ENCODE results near the gene CALB2. TPM values are rescaled to one million over a fixed set of nuclear protein-coding genes. Genes with fewer than 3 reads are reported as not detected.

The CALB2 gene
- total RNA-seq, 2 experiments from 2014 or later: not detected

DNA sequence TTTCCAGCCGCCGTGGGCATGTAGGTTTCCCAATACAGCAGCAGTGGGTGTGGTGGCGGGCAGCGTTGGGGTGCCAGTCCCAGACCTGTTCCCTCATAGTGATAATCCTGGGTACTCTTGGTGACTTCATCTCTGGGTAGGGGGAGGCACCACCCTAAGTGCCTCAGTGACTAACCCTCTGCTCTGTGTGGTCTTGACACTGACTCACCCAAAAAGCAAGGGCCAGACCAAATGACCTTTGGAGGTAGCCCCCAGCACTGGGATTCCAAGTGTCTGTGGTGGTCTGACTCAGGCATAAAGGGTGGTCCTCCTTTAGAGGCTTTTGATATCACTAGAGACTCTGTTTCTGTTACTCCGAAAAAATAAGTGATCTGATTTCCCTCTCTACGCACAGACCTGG is 908 bp downstream of the CALB2 start:
- Mint-ChIP-seq H3K9me3 (no peaks in the 10 kb centered on the region), H3K27ac (no peak overlapping the region), H3K27me3 (peaks cover 28% of the 10 kb centered on the region), H3K4me3 (no peak overlapping the region), H3K4me1 (peaks cover 4% of the 10 kb centered on the region), H3K36me3 (no peaks in the 10 kb centered on the region)
- ATAC-seq (ENCODE audit: low read depth): no peak
- no peak for DNase-seq
- POLR2A ChIA-PET: no interaction called here

DNA sequence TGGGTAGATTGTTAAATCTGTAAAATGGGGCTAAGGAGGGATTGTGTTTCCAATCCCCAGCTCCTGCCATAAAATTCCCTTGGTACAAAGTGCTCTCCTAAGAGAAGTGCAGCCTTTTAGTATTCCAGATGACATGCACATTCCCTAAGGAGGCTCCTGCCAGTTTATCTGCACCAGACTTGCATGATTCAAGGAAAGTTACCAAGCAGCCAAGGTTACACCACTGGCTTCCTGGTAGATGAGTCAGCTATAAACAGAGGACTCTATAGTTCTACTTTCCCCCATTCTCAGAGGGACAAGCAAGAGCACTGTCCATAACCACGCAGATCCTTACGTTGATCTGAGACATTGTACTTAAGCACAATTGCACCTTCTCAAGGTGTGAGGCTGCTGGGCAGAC is 1.9 kb downstream of the CALB2 start:
- POLR2A ChIA-PET: no interaction called here
- H3K4me3 Mint-ChIP-seq: no peak overlapping the region
- ATAC-seq (ENCODE audit: low read depth) (no peak), DNase-seq (no peak)
- H3K9me3 Mint-ChIP-seq: no peaks in the 10 kb centered on the region
- peaks cover 28% of the 10 kb centered on the region for H3K27me3 Mint-ChIP-seq
- H3K4me1 Mint-ChIP-seq: peaks cover 4% of the 10 kb centered on the region
- no peak overlapping the region for H3K27ac Mint-ChIP-seq
- no peaks in the 10 kb centered on the region for H3K36me3 Mint-ChIP-seq

- peaks cover 10% of the 10 kb centered on the region for H3K4me1 Mint-ChIP-seq
- H3K27me3 Mint-ChIP-seq: peaks cover 19% of the 10 kb centered on the region
- POLR2A ChIA-PET: no interaction called here
- DNase-seq: no peak
- no peak overlapping the region for H3K4me3 Mint-ChIP-seq
- no peaks in the 10 kb centered on the region for H3K9me3 Mint-ChIP-seq
- H3K27ac Mint-ChIP-seq: no peak overlapping the region
- ATAC-seq (ENCODE audit: low read depth): no peak
- no peaks in the 10 kb centered on the region for H3K36me3 Mint-ChIP-seq
These were observed 5.7 kb downstream of the CALB2 start for GRCh38 chr16:71364133-71364681.

- POLR2A ChIA-PET: no interaction called here
These were observed 6.5 kb downstream of the CALB2 start for GRCh38 chr16:71365021-71365420.

DNA sequence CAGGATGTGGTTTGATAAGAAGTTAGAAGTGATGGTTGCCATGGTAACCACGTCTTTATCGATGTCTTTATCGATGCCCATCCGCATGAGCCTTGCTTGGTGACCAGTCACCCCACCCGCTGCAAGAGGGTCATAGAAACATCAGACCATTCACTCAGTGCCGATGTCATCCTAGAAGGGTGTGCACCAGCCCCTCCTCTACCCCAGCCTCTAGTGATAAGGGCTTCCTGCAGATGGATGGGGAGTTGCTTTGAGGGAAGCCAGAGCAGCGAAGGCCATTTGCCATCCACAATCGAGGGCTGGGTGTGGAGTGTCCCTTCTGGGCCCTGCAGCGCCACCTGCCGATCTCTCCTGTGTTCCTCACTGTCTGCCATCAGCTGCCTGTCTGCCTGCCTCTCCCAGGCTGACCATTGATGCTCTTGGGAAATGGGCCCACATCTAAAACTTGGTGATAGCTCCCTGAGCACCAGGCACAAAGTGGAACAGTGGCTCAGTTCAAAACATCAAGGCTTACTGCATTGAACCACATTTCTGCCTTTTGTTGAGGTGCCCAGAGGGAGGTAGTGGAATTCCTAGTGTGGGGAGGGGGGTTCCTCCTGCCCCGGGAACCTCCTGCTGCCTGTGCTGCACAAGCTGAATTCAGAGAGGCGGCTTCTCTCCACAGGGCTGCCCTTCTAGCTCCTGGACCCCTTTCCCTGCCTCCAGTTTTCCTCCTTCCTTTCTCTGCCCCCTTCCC is 8.9 kb downstream of the CALB2 start:
- POLR2A ChIA-PET: no interaction called here
- DNase-seq: peak; percentile 65
- H3K36me3 Mint-ChIP-seq: no peaks in the 10 kb centered on the region
- H3K4me1 Mint-ChIP-seq: peaks cover 23% of the 10 kb centered on the region
- H3K27me3 Mint-ChIP-seq: peaks cover 4% of the 10 kb centered on the region
- no peak overlapping the region for H3K4me3 Mint-ChIP-seq
- no peak overlapping the region for H3K27ac Mint-ChIP-seq
- ATAC-seq (ENCODE audit: low read depth): peak; percentile 77
- H3K9me3 Mint-ChIP-seq: no peaks in the 10 kb centered on the region

More at GRCh38 chr16:71365021-71365420, 6.5 kb downstream of the CALB2 start:
- Mint-ChIP-seq H3K27me3 (peaks cover 15% of the 10 kb centered on the region), H3K4me1 (peaks cover 16% of the 10 kb centered on the region), H3K27ac (no peak overlapping the region), H3K4me3 (no peak overlapping the region), H3K36me3 (no peaks in the 10 kb centered on the region), H3K9me3 (no peaks in the 10 kb centered on the region)
- ATAC-seq (ENCODE audit: low read depth): no peak
- DNase-seq: no peak

DNA sequence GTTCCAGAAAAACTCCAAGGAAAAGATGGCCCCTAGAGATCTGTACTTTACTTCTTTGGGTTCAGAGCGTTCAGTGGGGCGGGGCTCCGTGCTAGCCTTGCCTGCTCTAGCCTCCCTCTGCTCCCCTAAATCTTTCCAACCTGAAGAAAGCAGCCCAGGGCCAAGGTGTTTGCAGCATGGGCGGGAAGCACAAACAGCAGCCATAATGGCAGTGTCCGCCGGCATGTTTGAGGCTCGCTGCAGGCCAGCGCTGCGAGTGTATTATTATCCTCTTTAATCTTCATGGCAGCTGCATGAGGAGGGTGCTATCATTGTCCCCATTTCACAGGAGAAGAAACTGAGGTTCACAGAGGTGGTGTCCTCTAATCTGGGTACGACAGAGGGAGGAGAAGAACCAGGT is 10.4 kb downstream of the CALB2 start:
- DNase-seq (no peak), ATAC-seq (ENCODE audit: low read depth) (no peak)
- Mint-ChIP-seq H3K27ac (no peak overlapping the region), H3K9me3 (no peaks in the 10 kb centered on the region), H3K4me1 (peaks cover 23% of the 10 kb centered on the region), H3K4me3 (no peak overlapping the region), H3K36me3 (no peaks in the 10 kb centered on the region), H3K27me3 (peaks cover 2% of the 10 kb centered on the region)
- POLR2A ChIA-PET: no interaction called here

- Mint-ChIP-seq H3K27me3 (peaks cover 2% of the 10 kb centered on the region), H3K9me3 (no peaks in the 10 kb centered on the region), H3K27ac (no peak overlapping the region), H3K4me1 (peaks cover 23% of the 10 kb centered on the region), H3K36me3 (no peaks in the 10 kb centered on the region), H3K4me3 (no peak overlapping the region)
- POLR2A ChIA-PET: no interaction called here
- DNase-seq: no peak
- no peak for ATAC-seq (ENCODE audit: low read depth)
These were observed 11.0 kb downstream of the CALB2 start for GRCh38 chr16:71369494-71369893.

GRCh38 chr16:71371237-71371636 is 12.7 kb downstream of the CALB2 start:
- POLR2A ChIA-PET: no interaction called here
- no peaks in the 10 kb centered on the region for H3K36me3 Mint-ChIP-seq
- no peak overlapping the region for H3K4me3 Mint-ChIP-seq
- H3K9me3 Mint-ChIP-seq: no peaks in the 10 kb centered on the region
- DNase-seq: no peak
- H3K27ac Mint-ChIP-seq: peak overlapping the region; percentile 62
- H3K27me3 Mint-ChIP-seq: peaks cover 2% of the 10 kb centered on the region
- ATAC-seq (ENCODE audit: low read depth): no peak
- H3K4me1 Mint-ChIP-seq: peaks cover 23% of the 10 kb centered on the region

GRCh38 chr16:71373073-71373472 is 14.6 kb downstream of the CALB2 start:
- H3K27me3 Mint-ChIP-seq: peaks cover 7% of the 10 kb centered on the region
- H3K9me3 Mint-ChIP-seq: no peaks in the 10 kb centered on the region
- DNase-seq: no peak
- POLR2A ChIA-PET: no interaction called here
- no peak for ATAC-seq (ENCODE audit: low read depth)
- no peak overlapping the region for H3K4me3 Mint-ChIP-seq
- H3K27ac Mint-ChIP-seq: no peak overlapping the region
- H3K4me1 Mint-ChIP-seq: peaks cover 16% of the 10 kb centered on the region
- H3K36me3 Mint-ChIP-seq: no peaks in the 10 kb centered on the region

DNA sequence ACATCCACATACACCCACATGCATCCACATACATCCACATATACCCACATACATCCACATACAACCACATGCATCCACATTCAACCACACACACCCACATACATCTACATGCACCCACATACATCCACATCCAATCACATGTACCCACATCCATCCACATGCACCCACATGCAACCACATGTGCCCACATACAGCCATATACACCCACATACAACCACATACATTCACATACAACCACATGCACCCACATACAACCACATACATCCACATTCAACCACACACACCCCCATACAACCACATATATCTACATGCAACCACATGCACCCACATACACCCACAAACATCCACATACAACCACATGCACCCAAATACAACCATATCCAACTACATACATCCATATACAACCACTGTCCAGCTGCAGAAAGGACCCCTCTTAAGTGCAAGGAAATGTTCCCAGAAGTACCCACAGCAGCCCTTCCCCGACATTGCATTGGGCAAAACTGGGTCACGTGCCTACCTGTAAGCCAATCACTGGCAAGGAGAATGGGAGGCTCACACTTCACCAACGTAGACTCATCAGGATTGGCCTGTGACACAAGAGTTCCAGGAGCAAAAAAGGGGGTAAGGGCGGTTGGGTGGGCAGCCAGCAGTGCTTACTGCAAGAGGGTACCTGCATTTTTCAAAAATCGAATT is 18.1 kb downstream of the CALB2 start:
- no peak for DNase-seq
- H3K9me3 Mint-ChIP-seq: no peaks in the 10 kb centered on the region
- ATAC-seq (ENCODE audit: low read depth): no peak
- no peak overlapping the region for H3K4me3 Mint-ChIP-seq
- peaks cover 14% of the 10 kb centered on the region for H3K27me3 Mint-ChIP-seq
- H3K27ac Mint-ChIP-seq: no peak overlapping the region
- no peaks in the 10 kb centered on the region for H3K4me1 Mint-ChIP-seq
- no peaks in the 10 kb centered on the region for H3K36me3 Mint-ChIP-seq
- POLR2A ChIA-PET: no interaction called here

- H3K4me3 Mint-ChIP-seq: no peak overlapping the region
- no peak for DNase-seq
- no peak for ATAC-seq (ENCODE audit: low read depth)
- H3K27me3 Mint-ChIP-seq: peaks cover 13% of the 10 kb centered on the region
- H3K36me3 Mint-ChIP-seq: no peaks in the 10 kb centered on the region
- no peak overlapping the region for H3K27ac Mint-ChIP-seq
- POLR2A ChIA-PET: no interaction called here
- peaks cover 3% of the 10 kb centered on the region for H3K9me3 Mint-ChIP-seq
- peaks cover 7% of the 10 kb centered on the region for H3K4me1 Mint-ChIP-seq
These were observed 21.2 kb downstream of the CALB2 start for GRCh38 chr16:71379711-71380110.

- POLR2A ChIA-PET: no interaction called here
- Mint-ChIP-seq H3K4me1 (peaks cover 7% of the 10 kb centered on the region), H3K36me3 (no peaks in the 10 kb centered on the region), H3K27ac (no peak overlapping the region), H3K4me3 (no peak overlapping the region), H3K9me3 (peaks cover 3% of the 10 kb centered on the region), H3K27me3 (peaks cover 14% of the 10 kb centered on the region)
- ATAC-seq (ENCODE audit: low read depth) (no peak), DNase-seq (no peak)
These were observed 22.3 kb downstream of the CALB2 start for GRCh38 chr16:71380831-71381230.

GRCh38 chr16:71383054-71383773 is 24.7 kb downstream of the CALB2 start:
- POLR2A ChIA-PET: no interaction called here
- DNase-seq: no peak
- peak; percentile 47 for ATAC-seq (ENCODE audit: low read depth)
- Mint-ChIP-seq H3K4me1 (peaks cover 12% of the 10 kb centered on the region), H3K36me3 (no peaks in the 10 kb centered on the region), H3K27me3 (peaks cover 24% of the 10 kb centered on the region), H3K4me3 (no peak overlapping the region), H3K9me3 (peaks cover 3% of the 10 kb centered on the region), H3K27ac (no peak overlapping the region)
